ENCODE data around the gene ATP10B.

- TF ChIP-seq CTCF (IDR thresholded peaks at IDR 0.05) (no peak), POLR2A (IDR thresholded peaks at IDR 0.05) (no peak)
Measured at GRCh38 chr5:160565376-160565775, 286.6 kb downstream of the ATP10B start.

All from Peyer's patch (tissue), 4 donors.